Glutamatergic neuron (in vitro differentiated cells): Measurements from ENCODE around the gene POLR1A. TPM values are rescaled to one million over a fixed set of nuclear protein-coding genes. Genes with fewer than 3 reads are reported as not detected.

Source experiments
- DNase-seq: peaks from one replicate; pipeline ENCODE4 v3.0.0; 2022
- H3K27ac Mint-ChIP-seq: one replicate; pipeline ENCODE4 v1.8.0; 2020; ENCODE audit warnings: mild to moderate bottlenecking, mixed read lengths, inconsistent platforms; ENCODE audit not compliant: unreplicated experiment
- H3K27me3 Mint-ChIP-seq: one replicate; pipeline ENCODE4 v1.8.0; 2020; ENCODE audit warnings: mild to moderate bottlenecking, moderate library complexity, mixed read lengths, inconsistent platforms; ENCODE audit not compliant: unreplicated experiment
- H3K36me3 Mint-ChIP-seq: one replicate; pipeline ENCODE4 v1.8.0; 2020; ENCODE audit warnings: mild to moderate bottlenecking, mixed read lengths, inconsistent platforms; ENCODE audit not compliant: unreplicated experiment
- H3K4me1 Mint-ChIP-seq: one replicate; pipeline ENCODE4 v1.8.0; 2020; ENCODE audit warnings: mild to moderate bottlenecking, low read depth, mixed read lengths, inconsistent platforms; ENCODE audit not compliant: unreplicated experiment
- H3K4me3 Mint-ChIP-seq: one replicate; pipeline ENCODE4 v1.8.0; 2020; ENCODE audit warnings: mild to moderate bottlenecking, mixed read lengths, inconsistent platforms; ENCODE audit not compliant: unreplicated experiment
- H3K9me3 Mint-ChIP-seq: one replicate; pipeline ENCODE4 v1.8.0; 2020; ENCODE audit warnings: mild to moderate bottlenecking, moderate library complexity, mixed read lengths, inconsistent platforms; ENCODE audit not compliant: unreplicated experiment
- CTCF ChIP-seq: fragments of 200-600 bp; sonication (generic); IDR thresholded peaks from one replicate; pipeline ENCODE4 v1.5.0; 2021; ENCODE audit not compliant: partially characterized antibody, unreplicated experiment
- total RNA-seq: library from RNA; stranded (reverse); fragmentation: NEBNext Ultra II Directional; extraction: Animal tissue kit (Norgen Biotek cat#: 25700); gene quantifications from one replicate; pipeline ENCODE4 v1.2.1, GENCODE V29; 2021; ENCODE audit not compliant: unreplicated experiment

The POLR1A gene
- total RNA-seq, 1 donor from 2014 or later, result 34.7 TPM

GRCh38 chr2:86097114-86097896 lies 8.4 kb downstream of the POLR1A start:
- Mint-ChIP-seq H3K27ac (no peak overlapping the region), H3K9me3 (no peaks in the 10 kb centered on the region), H3K27me3 (no peaks in the 10 kb centered on the region), H3K36me3 (peaks cover 3% of the 10 kb centered on the region), H3K4me3 (no peak overlapping the region), H3K4me1 (no peaks in the 10 kb centered on the region)
- DNase-seq, result no peak
- no peak for TF ChIP-seq CTCF

- H3K27me3 Mint-ChIP-seq, result peaks cover 2% of the 10 kb centered on the region
- no peaks in the 10 kb centered on the region for H3K36me3 Mint-ChIP-seq
- no peak overlapping the region for H3K4me3 Mint-ChIP-seq
- no peak overlapping the region for H3K27ac Mint-ChIP-seq
- DNase-seq, result no peak
- H3K4me1 Mint-ChIP-seq, result peaks cover 2% of the 10 kb centered on the region
- H3K9me3 Mint-ChIP-seq, result no peaks in the 10 kb centered on the region
- TF ChIP-seq CTCF, result no peak
Observed at GRCh38 chr2:86094229-86094628, 11.5 kb downstream of the POLR1A start.

- no peaks in the 10 kb centered on the region for H3K9me3 Mint-ChIP-seq
- peaks cover 2% of the 10 kb centered on the region for H3K27me3 Mint-ChIP-seq
- no peak for DNase-seq
- no peak overlapping the region for H3K4me3 Mint-ChIP-seq
- peaks cover 5% of the 10 kb centered on the region for H3K4me1 Mint-ChIP-seq
- no peak overlapping the region for H3K27ac Mint-ChIP-seq
- no peaks in the 10 kb centered on the region for H3K36me3 Mint-ChIP-seq
- TF ChIP-seq CTCF, result peak; percentile 66
Observed at GRCh38 chr2:86087936-86088850, 17.5 kb downstream of the POLR1A start.

GRCh38 chr2:86082756-86083155 lies 22.9 kb downstream of the POLR1A start:
- H3K27me3 Mint-ChIP-seq, result no peaks in the 10 kb centered on the region
- no peak overlapping the region for H3K4me3 Mint-ChIP-seq
- no peak for DNase-seq
- TF ChIP-seq CTCF, result no peak
- peaks cover 6% of the 10 kb centered on the region for H3K4me1 Mint-ChIP-seq
- H3K36me3 Mint-ChIP-seq, result no peaks in the 10 kb centered on the region
- no peak overlapping the region for H3K27ac Mint-ChIP-seq
- peaks cover 2% of the 10 kb centered on the region for H3K9me3 Mint-ChIP-seq
